Measurements from ENCODE around the gene PLEKHG5.

DNA sequence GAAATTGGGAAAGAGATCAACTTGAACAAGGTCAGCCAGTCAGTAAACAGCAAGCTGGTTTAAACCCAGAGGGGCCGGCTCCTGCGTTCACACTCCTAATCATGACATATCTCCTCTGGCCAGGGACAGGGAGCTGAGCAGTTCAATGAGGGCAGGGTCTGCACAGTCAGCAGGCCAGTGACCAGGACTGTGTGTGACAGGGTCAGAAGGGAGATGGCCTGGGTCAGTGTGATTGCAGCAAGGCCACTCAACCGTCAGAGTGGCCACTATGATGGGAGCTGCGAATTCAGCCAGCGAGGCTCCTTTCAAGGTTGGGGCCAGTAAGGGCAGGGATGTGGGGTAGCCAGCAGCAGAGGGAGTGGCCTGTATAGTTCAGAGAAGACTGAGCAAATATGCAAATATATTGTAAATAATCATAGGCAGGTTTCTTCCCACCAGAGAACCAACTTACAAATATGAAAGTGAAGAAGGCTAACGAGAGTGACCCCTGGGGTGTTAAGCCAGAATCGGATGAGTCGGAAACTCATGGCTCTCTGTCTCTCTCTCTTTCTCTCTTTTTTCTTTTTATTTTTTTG is 42.9 kb upstream of the PLEKHG5 start:
- TF ChIP-seq, protein P1, sequence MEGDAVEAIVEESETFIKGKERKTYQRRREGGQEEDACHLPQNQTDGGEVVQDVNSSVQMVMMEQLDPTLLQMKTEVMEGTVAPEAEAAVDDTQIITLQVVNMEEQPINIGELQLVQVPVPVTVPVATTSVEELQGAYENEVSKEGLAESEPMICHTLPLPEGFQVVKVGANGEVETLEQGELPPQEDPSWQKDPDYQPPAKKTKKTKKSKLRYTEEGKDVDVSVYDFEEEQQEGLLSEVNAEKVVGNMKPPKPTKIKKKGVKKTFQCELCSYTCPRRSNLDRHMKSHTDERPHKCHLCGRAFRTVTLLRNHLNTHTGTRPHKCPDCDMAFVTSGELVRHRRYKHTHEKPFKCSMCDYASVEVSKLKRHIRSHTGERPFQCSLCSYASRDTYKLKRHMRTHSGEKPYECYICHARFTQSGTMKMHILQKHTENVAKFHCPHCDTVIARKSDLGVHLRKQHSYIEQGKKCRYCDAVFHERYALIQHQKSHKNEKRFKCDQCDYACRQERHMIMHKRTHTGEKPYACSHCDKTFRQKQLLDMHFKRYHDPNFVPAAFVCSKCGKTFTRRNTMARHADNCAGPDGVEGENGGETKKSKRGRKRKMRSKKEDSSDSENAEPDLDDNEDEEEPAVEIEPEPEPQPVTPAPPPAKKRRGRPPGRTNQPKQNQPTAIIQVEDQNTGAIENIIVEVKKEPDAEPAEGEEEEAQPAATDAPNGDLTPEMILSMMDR (IDR thresholded peaks at IDR 0.05; ENCODE audit: low read depth, low read length), result no peak
- no peak for TF ChIP-seq EZH2phosphoT487 (IDR thresholded peaks at IDR 0.05; ENCODE audit: low read depth)
